A549 (cell line): ENCODE measurements around the gene FAM3C. TPM values are rescaled to one million over a fixed set of nuclear protein-coding genes. Genes with fewer than 3 reads are reported as not detected.
A peak's percentile ranks its signal among the peaks of the same experiment; 100 is the strongest.

Experiments used
- ATAC-seq, 2 experiments: fragments of 200-7000 bp in 1 of 2; fragments of >200 bp in 1 of 2; cut with Nextera tagmentation in 1 of 2; cut with Tn5 transposase in 1 of 2; 3 replicates each; pipeline versions ENCODE4 v1.8.0 to v1.9.1; 2018 to 2020; ENCODE audit warnings: mild to moderate bottlenecking in 1 of 2, moderate library complexity in 1 of 2
- CTCF ChIA-PET: fragments of 300-600 bp; sonication (Branson Sonifier 250); formaldehyde crosslinking; extraction: SDS; loops from one replicate; lab custom pipeline; 2021; ENCODE audit warnings: antibody characterized with exemption, inconsistent platforms; lab: Yijun Ruan, JAX
- POLR2A ChIA-PET: fragments of 350-600 bp; formaldehyde crosslinking; extraction: SDS; loops from one replicate; lab custom pipeline; 2021; ENCODE audit warnings: antibody characterized with exemption, inconsistent platforms; lab: Yijun Ruan, JAX
- DNase-seq, 2 experiments: peaks; one replicate each; pipeline versions ENCODE4 v3.0.0 to v3.0.0-alpha.2; 2011 to 2016; ENCODE audit warnings: low read depth in 1 of 2, low spot score in 1 of 2
- FAIRE-seq: peaks from 2 replicates; lab custom pipeline; 2011; peaks lifted over from hg19 to GRCh38; lab: Jason Lieb, UNC
- H3K27ac ChIP-seq, 2 experiments: fragments of >200 bp; sonication (Bioruptor Twin); formaldehyde crosslinking; 3 replicates each; pipeline ENCODE4 v1.5.1; 2016 to 2017
- H3K4me1 ChIP-seq: fragments of >200 bp; sonication (Bioruptor Twin); formaldehyde crosslinking; 3 replicates; pipeline ENCODE4 v1.6.1; 2016
- H3K4me2 ChIP-seq: fragments of >200 bp; sonication (Bioruptor Twin); formaldehyde crosslinking; 3 replicates; pipeline ENCODE4 v1.6.1; 2016
- H3K4me3 ChIP-seq: fragments of >200 bp; sonication (Bioruptor Twin); formaldehyde crosslinking; 3 replicates; pipeline ENCODE4 v1.5.1; 2016
- H3K9me3 ChIP-seq: fragments of >200 bp; sonication (Bioruptor Twin); formaldehyde crosslinking; 3 replicates; pipeline ENCODE4 v1.6.1; 2016
- CBX8 ChIP-seq: fragments of 200-600 bp; sonication (generic); IDR thresholded peaks from 2 replicates; pipeline ENCODE4 v1.6.1; 2016
- CHD2 ChIP-seq: fragments of 150-350 bp; IDR thresholded peaks from 2 replicates; pipeline ENCODE4 v1.6.1; 2014; ENCODE audit warnings: low read length; ENCODE audit not compliant: partially characterized antibody
- MAFK ChIP-seq: fragments of 450-650 bp; IDR thresholded peaks from 2 replicates; pipeline ENCODE4 v1.6.1; 2014; ENCODE audit not compliant: partially characterized antibody
- MYC ChIP-seq: IDR thresholded peaks from 2 replicates; pipeline ENCODE4 v1.6.1; 2012; ENCODE audit warnings: mild to moderate bottlenecking, inconsistent platforms, low read length, improper control_type of control experiment, borderline replicate concordance
- POLR2AphosphoS2 ChIP-seq: conservative IDR thresholded peaks from 2 replicates; pipeline ENCODE4 v1.6.1; 2012; ENCODE audit warnings: low read length, improper control_type of control experiment, inconsistent platforms
- RAD21 ChIP-seq, 2 experiments: fragments of >200 bp in 1 of 2; sonication (Bioruptor Twin) in 1 of 2; formaldehyde crosslinking in 1 of 2; IDR thresholded peaks in 1 of 2; conservative IDR thresholded peaks in 1 of 2; 2 replicates in 1 of 2; 3 replicates in 1 of 2; pipeline ENCODE4 v1.6.1; 2012 to 2018; ENCODE audit warnings: inconsistent platforms in 1 of 2
- RARB ChIP-seq: fragments of 250-450 bp; sonication (Bioruptor Pico); IDR thresholded peaks from 2 replicates; pipeline ENCODE4 v1.8.0; 2021; ENCODE audit warnings: mild to moderate bottlenecking, moderate library complexity
- RFX5 ChIP-seq: fragments of 450-650 bp; IDR thresholded peaks from 2 replicates; pipeline ENCODE4 v1.7.1; 2014; ENCODE audit warnings: antibody characterized with exemption, mild to moderate bottlenecking, moderate library complexity
- RNF2 ChIP-seq: fragments of 200-600 bp; sonication (generic); IDR thresholded peaks from 2 replicates; pipeline ENCODE4 v1.6.1; 2016; ENCODE audit warnings: low read depth, mild to moderate bottlenecking, antibody characterized with exemption, moderate library complexity, borderline replicate concordance
- TP53 ChIP-seq: fragments of 250-450 bp; sonication (Bioruptor Pico); IDR thresholded peaks from 2 replicates; pipeline ENCODE4 v1.5.0; 2021; ENCODE audit warnings: mild to moderate bottlenecking, moderate library complexity
- ZFP36 ChIP-seq: fragments of 450-650 bp; IDR thresholded peaks from 2 replicates; pipeline ENCODE4 v1.6.1; 2014; ENCODE audit warnings: borderline replicate concordance; ENCODE audit not compliant: partially characterized antibody
- whole genome bisulfite sequencing: methylation state at CpG from one replicate; pipeline ENCODE4 v1.1.6; 2017; ENCODE audit errors: missing lambda C conversion rate; 5-methylcytosine and 5-hydroxymethylcytosine counted together
- polyA plus RNA-seq, 4 experiments: library from polyadenylated mRNA; depleted of rRNA in 3 of 4; stranded (reverse); fragments of >200 nt; fragmentation: RNase III in 1 of 4; extraction: RNeasy Plus Mini Kit Qiagen cat#74134 plus additional on column Dnase treatment in 1 of 4; gene quantifications; 2 replicates in 3 of 4; 3 replicates in 1 of 4; pipeline ENCODE4 v1.2.3, GENCODE V29; 2011 to 2017
- TF ChIP-seq, protein P1 (sequence below): fragments of >200 bp; sonication (Bioruptor Twin); formaldehyde crosslinking; IDR thresholded peaks from 3 replicates; pipeline ENCODE4 v1.5.1; 2016
- TF ChIP-seq, protein P2 (sequence below): IDR thresholded peaks from 2 replicates; pipeline ENCODE4 v1.6.1; 2012
- TF ChIP-seq, protein P3 (sequence below): fragments of 250-450 bp; sonication (Bioruptor Pico); IDR thresholded peaks from 2 replicates; pipeline ENCODE4 v1.5.0; 2021; ENCODE audit warnings: mild to moderate bottlenecking, moderate library complexity, borderline replicate concordance

FAM3C gene
- polyA plus RNA-seq, 2 of the 4 experiments (the other 2 are of a cell fraction): 29.4 to 46.4 TPM

DNA sequence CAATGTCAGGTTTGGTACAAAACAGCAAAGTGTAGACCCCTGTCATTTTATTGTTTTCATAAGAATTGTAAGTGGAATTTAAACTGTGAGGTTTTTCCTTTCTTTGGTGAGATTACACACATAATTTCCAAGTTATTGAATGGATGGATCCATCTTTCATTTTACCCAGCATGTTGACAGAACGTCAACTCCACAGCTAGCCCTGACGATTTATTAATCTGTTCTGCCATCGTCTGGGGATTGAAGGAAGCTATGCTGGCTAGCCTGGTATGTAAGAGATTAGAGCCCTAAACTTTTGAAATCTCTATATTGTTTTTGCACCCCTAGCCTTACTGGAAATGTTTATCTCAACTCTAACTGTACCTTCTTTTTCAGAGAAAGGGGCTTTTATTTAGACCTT is 58.7 kb downstream of the FAM3C start:
- DNase-seq (no peak), FAIRE-seq (no peak), ATAC-seq (peak in 1 of 2 experiments; percentile 66; a peak in 2 of 6 replicates)
- ChIA-PET POLR2A (no interaction called here), CTCF (interaction anchor here (1.4 kb wide), 1 partner anchor 531 kb away, joined by 3 read pairs; no protein-coding TSS in a partner anchor)
- Histone ChIP-seq H3K9me3 (no peaks in the 10 kb centered on the region), H3K27ac (no peak overlapping the region), H3K4me3 (no peak overlapping the region), H3K4me2 (no peak overlapping the region), H3K4me1 (no peaks in the 10 kb centered on the region)
- peak in 1 of 2 experiments; percentile 29; a peak in 1 of 5 replicates for TF ChIP-seq RAD21 (conservative IDR thresholded peaks at IDR 0.05 in 1 of 2, IDR thresholded peaks at IDR 0.05 in 1 of 2)
- no peak for TF ChIP-seq RNF2
- TF ChIP-seq, protein P1, sequence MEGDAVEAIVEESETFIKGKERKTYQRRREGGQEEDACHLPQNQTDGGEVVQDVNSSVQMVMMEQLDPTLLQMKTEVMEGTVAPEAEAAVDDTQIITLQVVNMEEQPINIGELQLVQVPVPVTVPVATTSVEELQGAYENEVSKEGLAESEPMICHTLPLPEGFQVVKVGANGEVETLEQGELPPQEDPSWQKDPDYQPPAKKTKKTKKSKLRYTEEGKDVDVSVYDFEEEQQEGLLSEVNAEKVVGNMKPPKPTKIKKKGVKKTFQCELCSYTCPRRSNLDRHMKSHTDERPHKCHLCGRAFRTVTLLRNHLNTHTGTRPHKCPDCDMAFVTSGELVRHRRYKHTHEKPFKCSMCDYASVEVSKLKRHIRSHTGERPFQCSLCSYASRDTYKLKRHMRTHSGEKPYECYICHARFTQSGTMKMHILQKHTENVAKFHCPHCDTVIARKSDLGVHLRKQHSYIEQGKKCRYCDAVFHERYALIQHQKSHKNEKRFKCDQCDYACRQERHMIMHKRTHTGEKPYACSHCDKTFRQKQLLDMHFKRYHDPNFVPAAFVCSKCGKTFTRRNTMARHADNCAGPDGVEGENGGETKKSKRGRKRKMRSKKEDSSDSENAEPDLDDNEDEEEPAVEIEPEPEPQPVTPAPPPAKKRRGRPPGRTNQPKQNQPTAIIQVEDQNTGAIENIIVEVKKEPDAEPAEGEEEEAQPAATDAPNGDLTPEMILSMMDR: 0 out of 3 replicates have a peak, but pooled peaks have one; percentile 10
- WGBS: 2% methylated on average over 3 of the region's 3 CpGs

DNA sequence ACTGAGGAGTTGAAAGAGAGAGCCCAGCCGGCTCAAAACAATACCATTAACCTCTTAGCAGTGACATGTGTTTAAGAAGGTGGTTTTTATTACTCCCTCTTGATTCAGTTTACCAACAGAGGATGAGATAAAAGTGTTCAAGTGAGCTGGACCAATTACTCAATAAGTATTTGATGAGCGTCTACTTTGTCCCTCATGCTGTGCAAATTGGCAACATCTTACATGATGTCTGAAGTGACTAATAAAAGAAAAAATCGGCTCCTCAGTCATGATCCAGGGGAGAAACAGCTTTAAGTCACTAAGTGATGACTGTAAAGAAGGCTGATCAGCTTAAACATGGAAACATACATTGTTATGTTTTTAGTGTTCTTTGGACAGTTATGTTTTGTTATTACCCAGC is 59.5 kb downstream of the FAM3C start:
- CTCF ChIA-PET: interaction anchor here (1.4 kb wide), 1 partner anchor 531 kb away, joined by 3 read pairs; no protein-coding TSS in a partner anchor
- no peak overlapping the region for H3K27ac ChIP-seq
- WGBS: 14% methylated on average over 3 of the region's 3 CpGs
- ATAC-seq (peak in 1 of 2 experiments; percentile 13; a peak in 1 of 6 replicates), FAIRE-seq (no peak), DNase-seq (no peak)
- H3K4me2 ChIP-seq: no peak overlapping the region
- no peaks in the 10 kb centered on the region for H3K4me1 ChIP-seq
- no peak overlapping the region for H3K4me3 ChIP-seq
- POLR2A ChIA-PET: no interaction called here
- TF ChIP-seq, protein P1: no peak
- no peak for TF ChIP-seq POLR2AphosphoS2
- no peak for TF ChIP-seq ZFP36
- TF ChIP-seq, protein P2, sequence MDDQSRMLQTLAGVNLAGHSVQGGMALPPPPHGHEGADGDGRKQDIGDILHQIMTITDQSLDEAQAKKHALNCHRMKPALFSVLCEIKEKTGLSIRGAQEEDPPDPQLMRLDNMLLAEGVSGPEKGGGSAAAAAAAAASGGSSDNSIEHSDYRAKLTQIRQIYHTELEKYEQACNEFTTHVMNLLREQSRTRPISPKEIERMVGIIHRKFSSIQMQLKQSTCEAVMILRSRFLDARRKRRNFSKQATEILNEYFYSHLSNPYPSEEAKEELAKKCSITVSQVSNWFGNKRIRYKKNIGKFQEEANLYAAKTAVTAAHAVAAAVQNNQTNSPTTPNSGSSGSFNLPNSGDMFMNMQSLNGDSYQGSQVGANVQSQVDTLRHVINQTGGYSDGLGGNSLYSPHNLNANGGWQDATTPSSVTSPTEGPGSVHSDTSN: no peak
- TF ChIP-seq RNF2: no peak
- no peak for TF ChIP-seq RARB (CRISPR knock-in tag)
- no peak for TF ChIP-seq CHD2
- no peak for TF ChIP-seq MAFK
- TF ChIP-seq TP53 (CRISPR knock-in tag): no peak
- TF ChIP-seq MYC: no peak
- no peak for TF ChIP-seq RFX5
- no peaks in the 10 kb centered on the region for H3K9me3 ChIP-seq

DNA sequence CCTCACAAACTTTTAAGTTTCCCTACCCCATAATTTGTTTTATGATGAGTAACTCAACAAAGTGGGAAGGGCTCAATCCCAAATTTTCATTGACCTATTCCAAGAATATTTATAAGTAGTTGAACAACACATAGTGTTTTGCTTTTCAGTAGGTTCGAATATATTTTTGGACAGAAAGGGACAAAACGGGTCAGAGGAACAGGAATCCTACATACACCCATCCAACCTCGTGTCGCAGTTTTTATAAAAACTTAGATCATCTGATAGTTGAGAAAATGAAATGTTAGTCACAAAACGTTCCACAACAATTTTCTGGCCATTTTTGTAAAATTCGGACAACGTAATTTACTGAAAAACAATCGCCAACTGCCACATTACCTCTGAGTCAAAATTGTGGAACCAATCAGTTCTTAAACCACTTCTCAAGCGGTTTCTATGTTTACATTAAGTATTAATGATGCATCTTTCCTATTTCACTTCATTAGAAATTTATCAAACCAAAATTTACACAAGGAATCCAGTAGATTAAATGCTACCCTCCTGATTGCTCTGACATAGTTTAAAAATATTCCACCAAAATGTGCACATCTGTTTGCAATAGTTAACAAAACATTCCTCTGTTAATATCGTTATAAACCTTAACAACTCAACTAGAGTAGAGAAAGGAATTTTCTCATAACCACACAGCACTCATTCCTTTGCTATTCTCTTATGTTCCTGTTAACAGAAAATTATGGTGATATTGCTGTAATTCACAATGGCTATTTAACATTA is 61.0 kb downstream of the FAM3C start:
- 30% methylated on average over 10 of the region's 10 CpGs for WGBS
- POLR2A ChIA-PET: no interaction called here
- no peak overlapping the region for H3K4me3 ChIP-seq

More for the DNA sequence above, 61.0 kb downstream of the FAM3C start:
- peaks cover 6% of the 10 kb centered on the region; the same call in 2 of the 3 replicates for H3K4me1 ChIP-seq
- H3K9me3 ChIP-seq: no peaks in the 10 kb centered on the region
- TF ChIP-seq, protein P3, sequence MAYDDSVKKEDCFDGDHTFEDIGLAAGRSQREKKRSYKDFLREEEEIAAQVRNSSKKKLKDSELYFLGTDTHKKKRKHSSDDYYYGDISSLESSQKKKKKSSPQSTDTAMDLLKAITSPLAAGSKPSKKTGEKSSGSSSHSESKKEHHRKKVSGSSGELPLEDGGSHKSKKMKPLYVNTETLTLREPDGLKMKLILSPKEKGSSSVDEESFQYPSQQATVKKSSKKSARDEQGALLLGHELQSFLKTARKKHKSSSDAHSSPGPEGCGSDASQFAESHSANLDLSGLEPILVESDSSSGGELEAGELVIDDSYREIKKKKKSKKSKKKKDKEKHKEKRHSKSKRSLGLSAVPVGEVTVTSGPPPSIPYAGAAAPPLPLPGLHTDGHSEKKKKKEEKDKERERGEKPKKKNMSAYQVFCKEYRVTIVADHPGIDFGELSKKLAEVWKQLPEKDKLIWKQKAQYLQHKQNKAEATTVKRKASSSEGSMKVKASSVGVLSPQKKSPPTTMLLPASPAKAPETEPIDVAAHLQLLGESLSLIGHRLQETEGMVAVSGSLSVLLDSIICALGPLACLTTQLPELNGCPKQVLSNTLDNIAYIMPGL (CRISPR knock-in tag): no peak
- TF ChIP-seq CBX8: peak; percentile 55
- TF ChIP-seq RNF2: peak; percentile 69
- TF ChIP-seq, all 56 proteins: peak for 2
- Histone ChIP-seq H3K4me2 (no peak overlapping the region), H3K27ac (no peak overlapping the region)
- CTCF ChIA-PET: interaction anchor here (0.8 kb wide), 1 partner anchor 11 kb away, joined by 3 read pairs; no protein-coding TSS in a partner anchor
- ATAC-seq (no peak), DNase-seq (no peak), FAIRE-seq (no peak)
